ENCODE results near the gene DYNC2I2.

Gene DYNC2I2

GRCh38 chr9:128636024-128636390 is 20.6 kb downstream of the DYNC2I2 start:
- DNase-seq (ENCODE audit: low spot score) = no peak

GRCh38 chr9:128635266-128636023 is 21.2 kb downstream of the DYNC2I2 start:
- peak; percentile 82 for DNase-seq (ENCODE audit: low spot score)

GRCh38 chr9:128634651-128635262 is 21.9 kb downstream of the DYNC2I2 start:
- no peak for DNase-seq (ENCODE audit: low spot score)

GRCh38 chr9:128634111-128634510 is 22.5 kb downstream of the DYNC2I2 start:
- DNase-seq (ENCODE audit: low spot score) = no peak

GRCh38 chr9:128633601-128634000 is 23.0 kb downstream of the DYNC2I2 start:
- no peak for DNase-seq (ENCODE audit: low spot score)

- DNase-seq (ENCODE audit: low spot score) = no peak
Observed at GRCh38 chr9:128633057-128633456, 23.6 kb downstream of the DYNC2I2 start.

- no peak for DNase-seq (ENCODE audit: low spot score)
Observed at GRCh38 chr9:128632486-128632885, 24.2 kb downstream of the DYNC2I2 start.

- DNase-seq (ENCODE audit: low spot score) = no peak
Observed at GRCh38 chr9:128632066-128632465, 24.6 kb downstream of the DYNC2I2 start.

- DNase-seq (ENCODE audit: low spot score) = no peak
Observed at GRCh38 chr9:128631636-128632035, 25.0 kb downstream of the DYNC2I2 start.

- DNase-seq (ENCODE audit: low spot score) = no peak
Observed at GRCh38 chr9:128629852-128630545, 26.6 kb downstream of the DYNC2I2 start.

- no peak for DNase-seq (ENCODE audit: low spot score)
Observed at GRCh38 chr9:128629136-128629535, 27.5 kb downstream of the DYNC2I2 start.

- no peak for DNase-seq (ENCODE audit: low spot score)
Observed at GRCh38 chr9:128628471-128629048, 28.1 kb downstream of the DYNC2I2 start.

GRCh38 chr9:128627906-128628305 is 28.7 kb downstream of the DYNC2I2 start:
- no peak for DNase-seq (ENCODE audit: low spot score)

GRCh38 chr9:128627127-128627715 is 29.4 kb downstream of the DYNC2I2 start:
- DNase-seq (ENCODE audit: low spot score) = no peak

- no peak for DNase-seq (ENCODE audit: low spot score)
Observed at GRCh38 chr9:128626181-128626580, 30.5 kb downstream of the DYNC2I2 start.

GRCh38 chr9:128625391-128626146 is 31.1 kb downstream of the DYNC2I2 start:
- DNase-seq (ENCODE audit: low spot score) = no peak

GRCh38 chr9:128624566-128624965 is 32.1 kb downstream of the DYNC2I2 start:
- DNase-seq (ENCODE audit: low spot score) = no peak

GRCh38 chr9:128621730-128622455 is 34.8 kb downstream of the DYNC2I2 start:
- no peak for DNase-seq (ENCODE audit: low spot score)

- no peak for DNase-seq (ENCODE audit: low spot score)
Observed at GRCh38 chr9:128619779-128620178, 36.9 kb downstream of the DYNC2I2 start.

GRCh38 chr9:128619127-128619526 is 37.5 kb downstream of the DYNC2I2 start:
- DNase-seq (ENCODE audit: low spot score) = no peak

- DNase-seq (ENCODE audit: low spot score) = no peak
Observed at GRCh38 chr9:128617943-128618342, 38.7 kb downstream of the DYNC2I2 start.

Measured in left forelimb (tissue), 1 donor.